GM15510 (cell line): ENCODE measurements around the gene RENBP.

Experiments used
- POLR2A ChIP-seq: IDR thresholded peaks from 3 replicates; pipeline ENCODE4 v1.6.1; 2011; ENCODE audit warnings: borderline replicate concordance; ENCODE audit not compliant: insufficient read length; ENCODE audit errors: extremely low read depth

RENBP gene

GRCh38 chrX:153944140-153944799 is at the start of gene RENBP:
Gene RENBP, minus strand, starts transcription at chrX:153944643. Its CDS starts 33 bp downstream, at chrX:153944610.
- TF ChIP-seq POLR2A: no peak

- no peak for TF ChIP-seq POLR2A
Observed at GRCh38 chrX:153993978-153994377, 49.5 kb upstream of the RENBP start.

GRCh38 chrX:153993079-153993478 is 48.6 kb upstream of the RENBP start:
- no peak for TF ChIP-seq POLR2A

GRCh38 chrX:153992180-153992579 is 47.7 kb upstream of the RENBP start:
- TF ChIP-seq POLR2A: no peak

- TF ChIP-seq POLR2A: no peak
Observed at GRCh38 chrX:153991013-153991580, 46.7 kb upstream of the RENBP start.

GRCh38 chrX:153989973-153990655 is 45.7 kb upstream of the RENBP start:
- TF ChIP-seq POLR2A: no peak

- TF ChIP-seq POLR2A: no peak
Observed at GRCh38 chrX:153988493-153988892, 44.0 kb upstream of the RENBP start.

- TF ChIP-seq POLR2A: no peak
Observed at GRCh38 chrX:153984351-153985178, 40.1 kb upstream of the RENBP start.

GRCh38 chrX:153983321-153983801 is 38.9 kb upstream of the RENBP start:
- TF ChIP-seq POLR2A: no peak

- no peak for TF ChIP-seq POLR2A
Observed at GRCh38 chrX:153981771-153982533, 37.5 kb upstream of the RENBP start.

GRCh38 chrX:153981231-153981630 is 36.8 kb upstream of the RENBP start:
- TF ChIP-seq POLR2A: no peak

- no peak for TF ChIP-seq POLR2A
Observed at GRCh38 chrX:153974726-153975286, 30.4 kb upstream of the RENBP start.

GRCh38 chrX:153974003-153974725 is 29.7 kb upstream of the RENBP start:
- TF ChIP-seq POLR2A: no peak
